ENCODE results near the gene UPK1B.
"Not testable (repeated sequence)": the region's sequence is repeated elsewhere in the genome, so short reads cannot be mapped to it uniquely, and the experiment has no call there.

The UPK1B gene

GRCh38 chr3:119173325-119173724 lies at the start of gene UPK1B:
UPK1B (plus strand) TSS chr3:119173598; CDS start chr3:119186742, 13,144 bp downstream.
- DNase-seq (ENCODE audit: low read depth, low spot score) = no peak

- DNase-seq (ENCODE audit: low read depth, low spot score) = no peak
Observed at GRCh38 chr3:119125342-119125741, 48.1 kb upstream of the UPK1B start.

- DNase-seq (ENCODE audit: low read depth, low spot score) = no peak
Observed at GRCh38 chr3:119125742-119126504, 47.5 kb upstream of the UPK1B start.

GRCh38 chr3:119130291-119130690 lies 43.1 kb upstream of the UPK1B start:
- not testable (repeated sequence) for DNase-seq (ENCODE audit: low read depth, low spot score)

- not testable (repeated sequence) for DNase-seq (ENCODE audit: low read depth, low spot score)
Observed at GRCh38 chr3:119132291-119132690, 41.1 kb upstream of the UPK1B start.

GRCh38 chr3:119139360-119139759 lies 34.0 kb upstream of the UPK1B start:
- DNase-seq (ENCODE audit: low read depth, low spot score) = not testable (repeated sequence)

- DNase-seq (ENCODE audit: low read depth, low spot score) = no peak
Observed at GRCh38 chr3:119140466-119140865, 32.9 kb upstream of the UPK1B start.

GRCh38 chr3:119145128-119145499 lies 28.3 kb upstream of the UPK1B start:
- DNase-seq (ENCODE audit: low read depth, low spot score) = no peak

GRCh38 chr3:119145500-119146167 lies 27.8 kb upstream of the UPK1B start, which contains the start of gene TEX55:
TEX55 (plus strand) TSS chr3:119146165; CDS start chr3:119146190, 25 bp downstream.
- no peak for DNase-seq (ENCODE audit: low read depth, low spot score)

GRCh38 chr3:119146578-119147375 lies 26.6 kb upstream of the UPK1B start:
- no peak for DNase-seq (ENCODE audit: low read depth, low spot score)

GRCh38 chr3:119147494-119147893 lies 25.9 kb upstream of the UPK1B start:
- DNase-seq (ENCODE audit: low read depth, low spot score) = no peak

- DNase-seq (ENCODE audit: low read depth, low spot score) = no peak
Observed at GRCh38 chr3:119148493-119149180, 24.8 kb upstream of the UPK1B start.

- no peak for DNase-seq (ENCODE audit: low read depth, low spot score)
Observed at GRCh38 chr3:119149484-119149883, 23.9 kb upstream of the UPK1B start.

- no peak for DNase-seq (ENCODE audit: low read depth, low spot score)
Observed at GRCh38 chr3:119156868-119157267, 16.5 kb upstream of the UPK1B start.

- no peak for DNase-seq (ENCODE audit: low read depth, low spot score)
Observed at GRCh38 chr3:119157971-119158370, 15.4 kb upstream of the UPK1B start.

GRCh38 chr3:119160361-119160760 lies 13.0 kb upstream of the UPK1B start:
- DNase-seq (ENCODE audit: low read depth, low spot score) = no peak

GRCh38 chr3:119160815-119161214 lies 12.6 kb upstream of the UPK1B start:
- DNase-seq (ENCODE audit: low read depth, low spot score) = no peak

GRCh38 chr3:119161240-119161639 lies 12.2 kb upstream of the UPK1B start:
- no peak for DNase-seq (ENCODE audit: low read depth, low spot score)

- not testable (repeated sequence) for DNase-seq (ENCODE audit: low read depth, low spot score)
Observed at GRCh38 chr3:119164745-119165144, 8.7 kb upstream of the UPK1B start.

GRCh38 chr3:119170821-119171220 lies 2.6 kb upstream of the UPK1B start:
- DNase-seq (ENCODE audit: low read depth, low spot score) = no peak

- no peak for DNase-seq (ENCODE audit: low read depth, low spot score)
Observed at GRCh38 chr3:119175872-119176756, 2.7 kb downstream of the UPK1B start.

All from activated naive CD8-positive, alpha-beta T cell treated with anti-CD3 and anti-CD28 coated beads, Interleukin-2, amount 50 U/mL, for 16 hours (primary cell).